ENCODE data around the gene FFAR1.

The FFAR1 gene

DNA sequence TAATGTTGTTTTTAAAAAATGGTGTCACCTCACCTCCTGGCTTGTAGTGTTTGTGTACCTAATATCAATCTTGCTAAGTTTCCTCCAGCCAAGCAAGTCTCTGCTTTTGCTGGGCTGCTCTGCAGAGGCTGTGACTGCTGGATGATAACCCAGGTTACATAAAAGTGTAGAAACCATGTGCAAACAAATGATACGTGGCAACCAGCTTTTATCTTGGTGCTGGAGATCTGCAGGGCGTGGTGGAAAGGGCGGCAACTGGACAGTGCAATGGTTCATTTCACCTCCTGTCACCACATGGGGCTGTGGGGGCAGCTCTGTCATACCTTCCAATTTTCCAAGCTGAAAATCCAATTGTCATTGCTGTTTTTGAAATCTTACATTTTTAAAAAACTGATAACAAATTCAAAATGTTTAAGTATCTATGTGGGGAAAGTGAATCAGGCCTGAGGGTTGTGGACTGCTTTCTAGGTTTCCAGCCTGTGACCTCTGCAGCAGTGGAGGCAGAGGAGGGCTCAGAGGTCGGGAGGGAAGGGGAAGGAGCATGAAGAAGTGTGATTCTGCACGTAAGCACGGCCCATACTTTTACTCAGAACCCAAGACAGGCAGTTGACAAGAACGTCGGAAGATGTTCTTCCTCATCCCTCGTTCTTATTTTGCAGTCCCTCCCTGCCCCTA is 32.9 kb downstream of the FFAR1 start:
- Histone ChIP-seq H4K8ac (ENCODE audit: low read depth, low read length) (no peak overlapping the region), H3K18ac (ENCODE audit: low read length) (no peak overlapping the region), H3K9ac (ENCODE audit: low read length) (no peak overlapping the region), H3K4me2 (ENCODE audit: low read length) (no peak overlapping the region), H4K5ac (ENCODE audit: low read length) (no peak overlapping the region), H3K4me1 (ENCODE audit: control insufficient read depth, low read depth, low read length) (no peaks in the 10 kb centered on the region), H2BK5ac (ENCODE audit: low read length) (no peak overlapping the region), H3K36me3 (ENCODE audit: control insufficient read depth, insufficient read depth, low read length) (no peaks in the 10 kb centered on the region), H3K79me1 (ENCODE audit: low read length) (no peaks in the 10 kb centered on the region), H3K4me3 (ENCODE audit: low read length) (no peak overlapping the region), H2AK5ac (ENCODE audit: low read length) (no peak overlapping the region), H3K79me2 (ENCODE audit: control insufficient read depth, insufficient read depth, low read length) (no peaks in the 10 kb centered on the region), H2BK15ac (replicated peaks; ENCODE audit: low read depth) (no peak overlapping the region), H2BK120ac (ENCODE audit: low read depth, low read length) (no peak overlapping the region), H3K27me3 (ENCODE audit: insufficient read depth, low read length, poor library complexity) (no peaks in the 10 kb centered on the region), H3K56ac (ENCODE audit: low read length) (no peak overlapping the region), H3K4ac (ENCODE audit: low read depth, low read length) (no peak overlapping the region), H3K27ac (ENCODE audit: low read depth, low read length) (no peak overlapping the region), H3K23ac (ENCODE audit: low read length) (no peak overlapping the region)
- no CpG with 5 or more reads among the region's 9 CpGs for whole genome bisulfite sequencing (ENCODE audit: extremely low coverage, insufficient coverage, low lambda C conversion rate)
- DNase-seq = no peak

DNA sequence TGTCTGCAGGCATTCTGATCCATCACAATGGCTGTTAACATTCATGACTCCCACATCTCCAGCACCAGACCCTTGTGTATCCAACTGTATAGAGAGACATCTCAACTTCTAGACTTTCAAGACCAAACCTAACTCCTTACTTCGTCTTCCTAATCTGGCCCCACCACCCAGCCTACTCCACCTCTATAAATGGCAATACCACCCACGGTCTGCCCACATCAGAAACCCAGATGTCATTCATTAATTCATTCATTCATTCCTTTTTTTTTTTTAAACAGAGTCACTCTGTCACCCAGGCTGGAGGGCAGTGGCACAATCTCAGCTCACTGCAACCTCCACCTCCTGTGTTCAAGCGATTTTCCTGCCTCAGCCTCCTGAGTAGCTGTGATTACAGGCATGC is 33.6 kb downstream of the FFAR1 start:
- Histone ChIP-seq H3K79me2 (ENCODE audit: control insufficient read depth, insufficient read depth, low read length) (no peaks in the 10 kb centered on the region), H3K23ac (ENCODE audit: low read length) (no peak overlapping the region), H4K5ac (ENCODE audit: low read length) (no peak overlapping the region), H3K27ac (ENCODE audit: low read depth, low read length) (no peak overlapping the region), H2BK5ac (ENCODE audit: low read length) (no peak overlapping the region), H3K4me1 (ENCODE audit: control insufficient read depth, low read depth, low read length) (no peaks in the 10 kb centered on the region), H3K36me3 (ENCODE audit: control insufficient read depth, insufficient read depth, low read length) (no peaks in the 10 kb centered on the region), H3K18ac (ENCODE audit: low read length) (no peak overlapping the region), H3K79me1 (ENCODE audit: low read length) (no peaks in the 10 kb centered on the region), H3K9ac (ENCODE audit: low read length) (no peak overlapping the region), H2AK5ac (ENCODE audit: low read length) (no peak overlapping the region), H3K4me2 (ENCODE audit: low read length) (no peak overlapping the region), H4K8ac (ENCODE audit: low read depth, low read length) (no peak overlapping the region), H2BK15ac (replicated peaks; ENCODE audit: low read depth) (no peak overlapping the region), H3K4ac (ENCODE audit: low read depth, low read length) (no peak overlapping the region), H3K4me3 (ENCODE audit: low read length) (no peak overlapping the region), H3K27me3 (ENCODE audit: insufficient read depth, low read length, poor library complexity) (no peaks in the 10 kb centered on the region), H3K56ac (ENCODE audit: low read length) (no peak overlapping the region), H2BK120ac (ENCODE audit: low read depth, low read length) (no peak overlapping the region)
- no peak for DNase-seq
- WGBS (ENCODE audit: extremely low coverage, insufficient coverage, low lambda C conversion rate) = no CpG with 5 or more reads among the region's 3 CpGs

DNA sequence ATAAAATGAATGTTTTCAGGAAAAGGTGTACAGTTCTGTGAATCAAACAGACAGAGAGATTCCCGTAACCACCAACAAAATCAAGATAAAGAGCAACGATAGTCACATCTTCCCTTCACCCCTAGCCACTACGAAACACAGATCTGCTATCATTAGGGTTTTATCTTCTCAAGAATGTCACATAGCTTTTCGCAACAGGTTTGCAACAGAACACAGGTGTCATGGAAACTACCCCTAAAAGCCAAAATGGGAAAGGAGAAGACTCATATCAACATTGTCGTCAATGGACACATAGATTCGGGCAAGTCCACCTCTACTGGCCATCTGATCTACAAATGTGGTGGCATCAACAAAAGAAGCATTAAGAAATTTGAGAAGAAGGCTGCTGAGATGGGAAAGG is 34.2 kb downstream of the FFAR1 start:
- Histone ChIP-seq H3K36me3 (ENCODE audit: control insufficient read depth, insufficient read depth, low read length) (no peaks in the 10 kb centered on the region), H3K4ac (ENCODE audit: low read depth, low read length) (no peak overlapping the region), H2AK5ac (ENCODE audit: low read length) (no peak overlapping the region), H2BK120ac (ENCODE audit: low read depth, low read length) (no peak overlapping the region), H3K4me3 (ENCODE audit: low read length) (no peak overlapping the region), H3K23ac (ENCODE audit: low read length) (no peak overlapping the region), H3K9ac (ENCODE audit: low read length) (no peak overlapping the region), H3K4me1 (ENCODE audit: control insufficient read depth, low read depth, low read length) (no peaks in the 10 kb centered on the region), H3K27ac (ENCODE audit: low read depth, low read length) (no peak overlapping the region), H2BK5ac (ENCODE audit: low read length) (no peak overlapping the region), H3K18ac (ENCODE audit: low read length) (no peak overlapping the region), H2BK15ac (replicated peaks; ENCODE audit: low read depth) (no peak overlapping the region), H3K79me1 (ENCODE audit: low read length) (no peaks in the 10 kb centered on the region), H3K27me3 (ENCODE audit: insufficient read depth, low read length, poor library complexity) (no peaks in the 10 kb centered on the region), H3K56ac (ENCODE audit: low read length) (no peak overlapping the region), H3K4me2 (ENCODE audit: low read length) (no peak overlapping the region), H3K79me2 (ENCODE audit: control insufficient read depth, insufficient read depth, low read length) (no peaks in the 10 kb centered on the region), H4K5ac (ENCODE audit: low read length) (no peak overlapping the region), H4K8ac (ENCODE audit: low read depth, low read length) (no peak overlapping the region)
- no CpG with 5 or more reads among the region's 6 CpGs for WGBS (ENCODE audit: extremely low coverage, insufficient coverage, low lambda C conversion rate)
- no peak for DNase-seq

DNA sequence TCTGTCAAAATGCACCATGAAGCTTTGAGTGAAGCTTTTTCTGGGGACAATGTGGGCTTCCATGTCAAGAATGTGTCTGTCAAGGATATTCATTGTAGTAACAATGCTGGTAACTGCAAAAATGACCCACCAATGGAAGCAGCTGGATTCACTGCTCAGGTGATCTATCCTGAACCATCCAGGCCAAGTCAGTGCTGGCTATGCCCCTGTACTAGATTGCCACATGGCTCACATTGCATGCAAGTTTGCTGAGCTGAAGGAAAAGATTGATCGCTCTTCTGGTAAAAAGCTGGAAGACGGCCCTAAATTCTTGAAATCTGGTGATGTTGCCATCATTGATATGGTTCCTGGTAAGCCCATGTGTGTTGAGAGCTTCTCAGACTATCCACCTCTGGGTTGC is 35.8 kb downstream of the FFAR1 start:
- DNase-seq = no peak
- no peak overlapping the region for H3K9ac ChIP-seq (ENCODE audit: low read length)
- no peaks in the 10 kb centered on the region for H3K4me1 ChIP-seq (ENCODE audit: control insufficient read depth, low read depth, low read length)
- no peak overlapping the region for H3K23ac ChIP-seq (ENCODE audit: low read length)
- no peak overlapping the region for H3K27ac ChIP-seq (ENCODE audit: low read depth, low read length)
- H3K4me2 ChIP-seq (ENCODE audit: low read length) = no peak overlapping the region
- no peak overlapping the region for H2AK5ac ChIP-seq (ENCODE audit: low read length)
- H3K27me3 ChIP-seq (ENCODE audit: insufficient read depth, low read length, poor library complexity) = no peaks in the 10 kb centered on the region
- H3K79me2 ChIP-seq (ENCODE audit: control insufficient read depth, insufficient read depth, low read length) = no peaks in the 10 kb centered on the region
- no peak overlapping the region for H2BK15ac ChIP-seq (replicated peaks; ENCODE audit: low read depth)
- H4K5ac ChIP-seq (ENCODE audit: low read length) = no peak overlapping the region
- no peak overlapping the region for H4K8ac ChIP-seq (ENCODE audit: low read depth, low read length)
- no peak overlapping the region for H3K18ac ChIP-seq (ENCODE audit: low read length)
- no peak overlapping the region for H3K4ac ChIP-seq (ENCODE audit: low read depth, low read length)
- no peaks in the 10 kb centered on the region for H3K36me3 ChIP-seq (ENCODE audit: control insufficient read depth, insufficient read depth, low read length)
- H3K79me1 ChIP-seq (ENCODE audit: low read length) = no peaks in the 10 kb centered on the region
- H2BK5ac ChIP-seq (ENCODE audit: low read length) = no peak overlapping the region
- no CpG with 5 or more reads among the region's 2 CpGs for WGBS (ENCODE audit: extremely low coverage, insufficient coverage, low lambda C conversion rate)
- no peak overlapping the region for H3K56ac ChIP-seq (ENCODE audit: low read length)
- no peak overlapping the region for H2BK120ac ChIP-seq (ENCODE audit: low read depth, low read length)
- no peak overlapping the region for H3K4me3 ChIP-seq (ENCODE audit: low read length)

DNA sequence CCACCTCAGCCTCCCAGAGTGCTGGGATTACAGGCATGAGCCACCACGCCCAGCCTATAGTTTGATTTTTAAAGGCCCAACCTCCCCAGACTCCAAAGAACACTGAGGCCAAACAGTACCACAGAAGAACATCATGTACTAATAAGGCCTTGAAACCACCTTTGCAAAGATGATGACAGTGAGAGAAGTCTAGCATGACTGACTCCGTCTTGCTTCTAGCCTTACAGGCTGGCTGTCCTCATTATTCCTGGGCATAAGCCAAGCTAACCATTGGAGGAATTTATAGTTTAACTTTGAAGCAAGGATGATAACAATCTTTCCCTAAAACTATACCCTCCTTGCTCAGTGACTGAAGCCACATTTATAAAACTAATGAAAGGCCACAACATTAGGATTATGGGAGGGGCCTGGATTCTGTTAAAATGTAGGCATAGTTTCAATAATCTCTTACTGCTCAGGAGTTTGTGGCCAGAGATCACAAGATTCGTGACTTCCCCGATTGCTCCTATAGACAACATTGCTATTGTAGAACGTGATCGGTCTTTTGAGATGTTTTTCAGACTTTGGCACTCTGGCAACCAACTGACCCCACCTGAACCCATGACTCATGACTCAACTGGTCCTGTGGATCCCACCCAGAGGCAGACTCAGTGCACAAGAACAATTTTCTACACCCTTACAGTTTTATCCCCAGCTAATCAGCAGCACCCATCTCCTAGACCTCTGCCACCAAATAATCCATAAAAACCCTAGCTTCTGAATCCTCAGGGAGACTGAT is 40.8 kb downstream of the FFAR1 start:
- no peaks in the 10 kb centered on the region for H3K36me3 ChIP-seq (ENCODE audit: control insufficient read depth, insufficient read depth, low read length)
- no peak overlapping the region for H2BK120ac ChIP-seq (ENCODE audit: low read depth, low read length)
- no peak overlapping the region for H2BK5ac ChIP-seq (ENCODE audit: low read length)
- no peak overlapping the region for H2BK15ac ChIP-seq (replicated peaks; ENCODE audit: low read depth)
- H3K4ac ChIP-seq (ENCODE audit: low read depth, low read length) = no peak overlapping the region
- H3K4me1 ChIP-seq (ENCODE audit: control insufficient read depth, low read depth, low read length) = no peaks in the 10 kb centered on the region
- no peak overlapping the region for H3K23ac ChIP-seq (ENCODE audit: low read length)
- H3K4me3 ChIP-seq (ENCODE audit: low read length) = no peak overlapping the region
- H3K27ac ChIP-seq (ENCODE audit: low read depth, low read length) = no peak overlapping the region
- no peak overlapping the region for H4K8ac ChIP-seq (ENCODE audit: low read depth, low read length)
- no peak overlapping the region for H3K4me2 ChIP-seq (ENCODE audit: low read length)
- H4K5ac ChIP-seq (ENCODE audit: low read length) = no peak overlapping the region
- H3K18ac ChIP-seq (ENCODE audit: low read length) = no peak overlapping the region
- no CpG with 5 or more reads among the region's 6 CpGs for WGBS (ENCODE audit: extremely low coverage, insufficient coverage, low lambda C conversion rate)
- DNase-seq = no peak
- no peak overlapping the region for H3K56ac ChIP-seq (ENCODE audit: low read length)
- no peaks in the 10 kb centered on the region for H3K79me1 ChIP-seq (ENCODE audit: low read length)
- no peak overlapping the region for H3K9ac ChIP-seq (ENCODE audit: low read length)
- no peak overlapping the region for H2AK5ac ChIP-seq (ENCODE audit: low read length)
- no peaks in the 10 kb centered on the region for H3K27me3 ChIP-seq (ENCODE audit: insufficient read depth, low read length, poor library complexity)
- no peaks in the 10 kb centered on the region for H3K79me2 ChIP-seq (ENCODE audit: control insufficient read depth, insufficient read depth, low read length)

All from mesendoderm (in vitro differentiated cells).